GM19239 (cell line): ENCODE measurements around the gene GPX5.
A peak's percentile ranks its signal among the peaks of the same experiment; 100 is the strongest.
"Not testable (repeated sequence)": the region's sequence is repeated elsewhere in the genome, so short reads cannot be mapped to it uniquely, and the experiment has no call there.

Source experiments
- DNase-seq: peaks from one replicate; pipeline ENCODE4 v3.0.0; 2011; ENCODE audit warnings: low spot score; ENCODE audit not compliant: insufficient read length
- FAIRE-seq: peaks from 2 replicates; lab custom pipeline; 2011; peaks lifted over from hg19 to GRCh38; lab: Jason Lieb, UNC

GPX5 gene

DNA sequence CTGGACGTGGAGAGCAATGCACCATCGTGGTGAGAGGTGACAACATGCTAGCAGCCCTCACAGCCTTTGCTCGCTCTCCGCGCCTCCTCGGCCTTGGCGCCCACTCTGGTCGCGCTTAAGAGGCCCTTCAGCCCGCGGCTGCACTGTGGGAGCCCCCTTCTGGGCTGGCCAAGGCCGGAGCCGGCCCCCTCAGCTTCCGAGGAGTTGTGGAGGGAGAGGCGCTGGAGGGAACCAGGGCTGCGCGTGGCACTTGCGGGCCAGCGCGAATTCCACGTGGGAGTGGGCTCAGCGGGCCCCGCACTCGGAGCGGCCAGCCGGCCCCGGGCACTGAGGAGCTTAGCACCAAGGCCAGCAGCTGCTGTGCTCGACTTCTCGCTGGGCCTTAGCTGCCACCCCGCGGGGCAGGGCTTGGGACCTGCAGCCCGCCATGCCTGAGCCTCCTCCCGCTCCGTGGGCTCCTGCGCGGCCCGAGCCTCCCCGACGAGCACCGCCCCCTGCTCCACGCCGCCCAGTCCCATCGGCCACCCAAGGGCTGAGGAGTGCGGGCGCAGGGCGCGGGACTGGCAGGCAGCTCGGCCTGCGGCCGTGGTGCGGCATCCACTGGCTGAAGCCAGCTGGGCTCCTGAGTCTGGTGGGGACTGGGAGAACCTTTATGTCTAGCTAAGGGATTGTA lies 13.9 kb upstream of the GPX5 start:
- DNase-seq (no peak), FAIRE-seq (no peak)

DNA sequence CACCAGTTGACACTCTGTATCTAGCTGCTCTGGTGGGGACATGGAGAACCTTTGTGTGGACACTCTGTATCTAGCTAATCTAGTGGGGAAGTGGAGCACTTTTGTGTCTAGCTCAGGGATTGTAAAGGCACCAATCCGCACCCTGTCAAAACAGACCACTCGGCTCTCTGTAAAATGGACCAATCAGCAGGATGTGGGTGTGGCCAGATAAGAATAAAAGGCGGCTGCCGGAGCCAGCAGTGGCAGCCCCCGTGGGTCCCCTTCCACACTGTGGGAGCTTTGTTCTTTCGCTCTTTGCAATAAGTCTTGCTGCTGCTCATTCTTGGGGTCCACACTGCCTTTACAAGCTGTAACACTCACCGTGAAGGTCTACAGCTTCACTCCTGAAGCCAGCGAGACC lies 13.3 kb upstream of the GPX5 start:
- DNase-seq, FAIRE-seq: not testable (repeated sequence)

DNA sequence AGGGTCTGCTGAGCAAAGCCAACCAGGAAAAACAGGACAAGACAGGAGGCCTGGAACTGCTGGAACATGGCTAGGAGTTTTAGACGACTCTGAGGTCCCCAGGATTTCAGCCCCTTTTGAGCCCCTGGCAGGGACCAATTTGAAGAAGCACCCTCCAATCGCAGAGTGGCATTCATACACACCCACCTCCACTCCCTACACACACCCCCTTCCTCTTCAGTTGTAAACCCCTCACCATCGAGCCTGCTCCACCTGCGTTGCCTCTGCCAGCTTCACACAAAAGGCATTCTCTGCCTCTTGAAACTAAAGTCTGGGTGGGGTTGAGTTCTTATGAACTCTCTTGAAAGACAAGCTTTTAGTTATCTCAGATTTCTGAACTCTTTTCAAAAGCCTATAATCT lies 10.0 kb upstream of the GPX5 start, which contains the start of gene GPX6:
TSS of gene GPX6 (minus strand) at position 118 of the 400 bp plus-strand sequence. CDS start at position 68, 50 bp downstream.
- FAIRE-seq (no peak), DNase-seq (no peak)

DNA sequence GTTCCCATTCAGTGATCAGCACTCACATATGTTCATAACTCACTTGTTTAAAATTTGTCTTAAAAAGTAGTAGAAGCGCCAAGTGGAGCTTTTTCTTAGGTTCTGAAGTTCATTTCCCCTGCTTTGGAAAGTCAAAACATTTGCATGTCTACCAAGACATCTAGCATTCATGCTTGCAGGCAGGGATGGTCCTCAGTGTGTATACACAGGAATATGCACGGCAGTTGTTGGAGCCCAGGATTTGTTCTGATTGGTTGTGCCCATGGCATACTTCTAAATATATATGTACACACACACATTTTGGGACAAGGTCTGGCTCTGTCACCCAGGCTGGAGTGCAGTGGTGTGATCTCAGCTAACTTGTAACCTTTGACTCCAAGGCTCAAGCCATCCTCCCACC lies 7.7 kb upstream of the GPX5 start:
- DNase-seq (no peak), FAIRE-seq (no peak)

DNA sequence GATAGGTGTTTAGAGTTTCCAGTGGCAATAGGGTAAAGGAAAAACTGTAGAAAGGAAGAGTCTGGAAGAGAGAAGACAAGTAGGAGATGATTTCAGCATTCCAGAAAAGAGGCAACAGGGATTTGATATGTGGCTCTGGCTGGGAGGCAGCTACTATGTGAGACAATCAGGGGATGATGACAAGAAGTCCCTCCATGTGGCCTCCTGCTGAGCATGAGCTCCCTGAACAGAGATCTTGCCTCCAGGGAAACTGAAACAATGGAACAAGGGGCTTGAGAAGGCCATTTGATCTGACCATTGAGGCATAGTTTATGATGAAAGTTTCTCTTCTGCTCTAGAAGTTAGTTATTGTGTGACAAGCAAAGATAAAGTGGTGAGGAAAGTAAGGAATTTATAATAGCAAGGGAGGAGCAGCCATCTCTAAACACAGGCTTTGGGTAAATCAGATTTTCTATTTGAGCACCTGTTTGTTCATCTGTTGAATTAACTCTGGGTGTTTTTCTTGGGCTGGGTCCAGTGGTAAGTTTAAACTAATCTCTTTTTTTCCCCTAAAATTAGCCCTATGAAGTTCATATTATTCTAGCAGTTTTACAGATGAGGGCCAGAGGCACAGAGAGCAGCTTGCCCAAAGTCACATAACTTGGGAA lies 3.0 kb upstream of the GPX5 start:
- FAIRE-seq (no peak), DNase-seq (no peak)

DNA sequence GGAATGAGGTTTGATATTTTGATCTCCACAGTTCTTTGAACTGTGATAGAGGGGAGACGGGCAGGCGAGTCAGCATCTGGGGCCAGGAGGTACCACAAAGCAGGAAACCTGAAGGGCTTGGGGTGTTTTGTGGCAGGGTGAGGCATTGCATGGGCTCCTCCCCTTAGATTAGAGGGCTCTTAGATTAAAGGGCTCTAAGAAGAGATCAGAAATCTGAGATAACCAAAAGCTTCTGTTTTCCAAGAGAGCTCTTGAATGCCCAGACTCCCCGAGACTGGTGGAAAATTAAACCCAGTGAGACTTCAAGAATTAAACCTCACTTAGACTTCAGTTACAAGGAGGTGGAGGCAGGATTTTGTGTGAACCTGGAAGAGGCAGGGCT lies 2.4 kb upstream of the GPX5 start:
- DNase-seq (no peak), FAIRE-seq (no peak)

DNA sequence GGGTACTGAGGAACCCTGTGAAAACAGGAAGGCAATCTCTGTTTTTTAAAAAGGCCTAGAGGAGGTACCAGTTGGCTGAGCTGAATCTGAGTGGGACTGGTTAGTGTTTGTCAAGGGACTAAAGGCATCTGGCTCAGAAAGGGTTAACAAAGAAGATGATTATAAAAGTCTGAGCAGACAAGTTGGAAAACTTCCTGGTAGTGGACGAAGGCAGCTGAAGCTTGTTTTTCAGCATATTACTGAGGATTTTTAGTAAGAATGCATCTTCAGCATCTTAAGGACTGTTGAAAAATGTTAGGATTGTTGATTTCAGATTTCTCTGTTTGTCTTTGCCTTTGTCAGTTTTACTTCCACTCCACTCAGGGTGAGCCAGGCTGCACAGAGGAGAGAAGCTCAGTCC lies 5.1 kb downstream of the GPX5 start:
- FAIRE-seq, result no peak
- DNase-seq, result no peak

DNA sequence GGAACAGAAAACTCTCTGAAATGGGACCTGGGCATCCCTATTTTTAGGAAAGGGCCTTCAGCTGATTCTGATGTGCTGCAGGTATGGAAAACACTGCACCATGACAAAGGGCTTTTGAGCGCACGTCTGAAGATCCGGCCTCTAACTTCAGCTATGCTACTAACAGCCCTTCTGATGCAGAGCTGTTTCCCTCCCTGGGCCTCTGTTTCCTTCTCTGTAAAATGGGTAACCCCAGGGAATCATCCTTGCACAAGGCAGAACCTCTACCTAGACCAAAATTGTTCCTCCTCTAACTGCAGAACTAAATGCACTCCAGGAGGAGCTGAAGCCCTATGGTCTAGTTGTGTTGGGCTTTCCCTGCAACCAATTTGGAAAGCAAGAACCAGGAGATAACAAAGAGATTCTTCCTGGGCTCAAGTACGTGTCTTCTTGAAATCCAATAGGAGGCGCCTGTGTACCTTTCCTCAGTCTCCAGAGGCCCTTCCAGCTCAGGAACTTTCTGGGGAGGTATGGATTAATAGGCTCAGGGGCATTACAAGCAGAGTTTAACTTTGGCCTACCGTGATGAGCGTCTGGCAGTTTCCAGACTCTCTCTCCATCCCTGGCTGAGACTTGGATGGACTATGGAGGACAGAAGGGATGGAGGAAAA lies 5.9 kb downstream of the GPX5 start:
- DNase-seq, result no peak
- no peak for FAIRE-seq

DNA sequence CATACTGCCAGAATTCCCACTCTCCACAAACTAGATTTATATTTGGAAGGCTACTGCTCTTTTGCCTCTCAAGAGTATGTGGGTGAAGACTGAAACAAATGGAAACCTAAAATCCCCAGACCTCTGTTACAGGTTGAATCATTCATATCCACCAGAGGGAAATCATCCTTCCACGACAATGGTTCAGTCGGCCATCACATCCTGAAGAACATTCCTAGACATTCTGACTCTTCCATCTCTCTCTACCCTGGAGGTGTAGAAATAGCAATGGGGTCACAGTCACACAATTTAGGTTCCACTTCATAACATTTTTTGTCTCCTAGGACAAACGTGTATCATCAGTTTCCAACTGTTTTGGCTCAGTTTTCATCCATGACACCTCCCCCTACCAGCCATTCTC lies 8.6 kb downstream of the GPX5 start:
- no peak for DNase-seq

DNA sequence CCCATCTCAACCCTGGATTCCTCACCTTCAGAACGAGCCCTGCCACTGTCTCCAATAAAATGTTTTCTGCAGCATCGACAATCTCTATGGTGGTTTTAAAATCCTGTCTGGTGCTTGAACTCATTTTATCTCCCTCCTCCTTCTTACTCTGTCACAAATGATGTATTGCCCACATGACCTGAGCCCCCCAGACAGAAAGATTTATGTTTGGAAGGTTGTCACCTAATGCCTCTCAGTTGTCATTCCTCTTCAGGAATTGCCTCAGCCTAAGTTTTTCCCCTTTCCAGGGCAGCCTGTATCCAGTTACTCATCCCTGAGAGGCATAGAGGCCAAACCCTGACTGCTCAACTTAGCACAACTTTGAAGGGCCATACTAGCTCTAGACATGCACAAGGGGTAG lies 9.2 kb downstream of the GPX5 start:
- DNase-seq (no peak), FAIRE-seq (no peak)

More for the DNA sequence above, 8.6 kb downstream of the GPX5 start:
- no peak for FAIRE-seq

DNA sequence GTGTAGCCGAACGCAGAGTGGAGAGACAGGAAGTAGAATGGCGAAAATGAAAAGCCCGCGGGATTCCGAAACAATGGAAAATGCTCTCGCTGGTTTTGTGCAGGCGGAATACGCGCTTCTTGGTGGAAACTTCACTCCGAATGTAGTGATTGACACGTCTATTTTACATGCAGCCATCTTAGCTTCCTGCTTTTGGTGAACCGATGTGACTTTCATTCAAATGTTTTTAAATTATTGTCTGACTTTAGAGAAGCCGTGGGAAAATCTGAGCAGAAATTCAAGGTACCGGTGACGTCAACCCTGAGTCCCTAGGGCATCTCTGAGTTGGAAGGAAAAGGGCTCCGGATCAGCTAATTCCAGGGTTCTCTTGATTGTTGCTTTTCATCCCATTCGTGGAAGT lies 11.4 kb downstream of the GPX5 start:
- FAIRE-seq (peak; percentile 66), DNase-seq (no peak)

DNA sequence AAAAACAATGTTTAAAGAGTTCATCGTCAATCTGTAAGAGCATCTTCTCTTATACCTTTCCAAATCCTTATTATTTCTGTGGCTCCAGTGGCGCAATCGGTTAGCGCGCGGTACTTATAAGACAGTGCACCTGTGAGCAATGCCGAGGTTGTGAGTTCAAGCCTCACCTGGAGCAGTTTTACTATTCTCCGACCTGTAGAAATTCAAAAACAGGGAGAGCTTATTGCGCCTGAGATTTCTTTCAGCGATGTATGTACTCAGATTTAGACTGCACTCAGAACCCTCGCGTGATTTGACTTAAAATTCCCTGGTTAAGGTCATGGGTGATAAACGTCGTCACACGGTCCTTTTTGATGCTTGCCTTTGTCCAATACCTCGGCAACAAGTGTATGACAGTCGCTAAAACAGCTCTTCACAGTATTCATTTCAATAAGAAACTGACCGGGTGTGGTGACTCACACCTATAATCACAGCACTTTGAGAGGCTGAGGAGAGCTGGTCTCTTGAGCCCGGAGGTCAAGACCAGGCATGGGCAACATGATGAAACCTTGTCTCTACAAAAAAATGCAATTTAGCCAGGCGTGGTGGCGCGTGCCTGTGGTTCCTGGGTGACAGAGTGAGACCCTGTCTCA lies 11.9 kb downstream of the GPX5 start:
- no peak for DNase-seq
- FAIRE-seq, result peak; percentile 54

DNA sequence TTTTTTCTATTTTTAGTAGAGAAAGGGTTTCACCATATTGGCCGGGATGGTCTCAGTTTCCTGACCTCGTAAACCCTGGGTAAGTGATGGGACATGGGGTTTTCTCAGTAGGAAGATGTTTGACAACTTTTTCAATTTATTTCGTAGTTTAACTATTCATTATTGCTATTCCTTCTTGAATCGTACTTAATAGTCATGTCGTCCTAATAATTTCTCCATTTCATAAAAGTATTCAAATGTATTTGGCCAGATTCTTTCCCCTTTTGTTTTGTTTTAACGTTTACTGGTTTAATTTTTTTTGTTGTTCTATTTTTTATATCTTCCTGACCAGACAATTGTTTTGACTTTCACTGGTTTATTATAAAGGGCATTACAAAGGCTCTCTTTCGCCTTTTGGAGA lies 16.3 kb downstream of the GPX5 start:
- DNase-seq (no peak), FAIRE-seq (no peak)

DNA sequence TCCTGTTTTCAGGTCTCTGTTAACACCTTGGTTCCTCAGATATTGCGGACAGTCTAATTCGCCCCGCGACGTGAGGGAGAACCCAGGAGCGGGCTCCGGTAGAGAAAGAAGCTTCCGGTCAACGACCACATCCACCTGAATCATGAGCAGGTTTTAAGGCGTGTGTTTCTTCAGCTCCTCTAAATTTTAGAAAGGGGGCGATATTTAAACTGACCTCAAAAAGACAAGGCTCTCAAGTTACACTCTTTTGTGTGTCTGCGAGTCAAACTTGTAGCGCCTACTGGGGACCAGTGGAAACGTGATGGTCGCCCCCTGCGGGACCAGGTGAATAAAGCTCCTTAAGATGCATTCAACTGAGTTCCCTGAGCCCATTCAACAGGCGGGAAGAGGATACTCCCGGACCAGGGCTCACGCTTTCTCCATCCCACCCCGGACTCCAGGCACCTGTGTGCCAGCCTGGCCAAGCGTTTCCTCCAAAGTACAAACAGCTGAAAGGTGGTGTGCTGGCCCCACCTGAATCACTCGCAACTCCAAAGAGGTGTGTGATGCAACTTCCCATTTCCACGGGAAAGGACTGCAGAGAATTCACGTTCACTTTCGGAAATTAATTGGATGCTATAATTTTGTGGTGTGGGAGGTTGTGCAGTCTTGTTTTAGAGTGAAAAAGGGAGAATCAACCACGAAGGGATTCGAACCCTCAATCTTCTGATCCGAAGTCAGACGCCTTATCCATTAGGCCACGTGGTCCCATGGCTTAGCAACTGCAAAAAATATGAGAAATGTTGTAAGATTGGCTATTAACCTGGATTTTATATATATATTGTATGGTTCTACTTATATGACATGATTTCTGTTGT lies 17.0 kb downstream of the GPX5 start:
- DNase-seq, result no peak
- peak; percentile 69 for FAIRE-seq

DNA sequence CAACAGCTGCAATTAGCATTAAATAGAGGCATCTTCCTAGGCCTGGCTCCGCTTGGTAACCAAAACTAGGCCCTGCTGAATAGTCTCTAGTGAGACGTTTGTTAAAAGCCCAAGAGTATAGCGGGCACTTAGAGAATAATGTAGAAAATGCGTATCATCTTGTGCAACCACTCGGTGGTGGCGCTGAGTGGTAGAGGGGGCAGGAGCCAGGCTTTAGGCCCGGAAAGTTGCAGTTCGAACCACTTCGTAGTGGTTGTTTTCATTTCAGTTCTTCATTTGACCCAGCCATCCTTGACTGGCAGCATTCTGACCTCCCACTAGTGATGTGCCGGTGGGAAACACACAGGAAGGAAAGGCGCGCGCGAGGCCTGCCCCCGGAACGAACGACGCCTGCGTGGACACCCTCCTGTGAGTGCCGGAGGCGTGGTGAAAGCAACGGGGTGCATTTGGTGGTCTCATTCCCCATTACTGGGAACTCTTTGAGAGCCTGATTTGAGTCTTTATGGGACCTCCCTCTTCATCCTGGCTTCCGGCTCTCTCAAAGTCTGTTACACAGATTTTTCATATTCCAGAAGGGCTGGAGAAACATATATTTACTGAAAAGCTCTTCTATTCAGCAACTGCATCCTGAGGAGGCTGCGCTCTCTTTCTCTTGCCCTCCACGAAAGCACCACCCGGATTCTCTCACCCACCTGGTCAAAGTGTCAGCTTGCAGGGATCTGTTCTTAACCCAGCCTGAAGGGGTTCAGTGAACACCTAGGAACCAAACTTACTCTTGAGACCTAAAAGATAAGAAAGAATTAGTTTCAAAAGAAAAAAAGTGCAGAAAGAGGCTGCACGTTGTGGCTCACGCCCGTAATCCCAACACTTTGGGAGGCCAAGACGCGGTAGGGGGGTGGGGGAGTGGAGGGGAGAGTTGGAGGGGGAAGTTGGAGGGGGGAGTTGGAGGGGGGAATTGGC lies 18.2 kb downstream of the GPX5 start:
- DNase-seq (no peak), FAIRE-seq (peak; percentile 18)

DNA sequence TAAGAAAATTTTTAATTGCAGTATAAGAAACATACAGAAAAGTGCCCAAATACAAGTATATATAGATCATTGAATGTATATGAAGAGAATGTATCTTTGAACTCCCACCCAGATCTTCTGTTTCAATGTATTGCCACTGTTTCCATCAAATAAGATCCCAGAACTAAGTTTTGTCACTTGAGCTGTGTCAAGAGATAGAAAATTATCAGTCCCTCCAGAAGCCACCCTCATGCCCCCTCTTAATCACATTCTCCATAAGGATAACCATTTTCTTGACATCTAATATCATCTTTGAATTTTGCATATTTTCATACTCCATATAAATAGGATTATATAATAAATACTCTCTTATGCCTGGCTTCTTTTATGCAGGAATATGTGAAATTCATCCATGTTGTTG lies 20.3 kb downstream of the GPX5 start:
- FAIRE-seq (no peak), DNase-seq (no peak)

DNA sequence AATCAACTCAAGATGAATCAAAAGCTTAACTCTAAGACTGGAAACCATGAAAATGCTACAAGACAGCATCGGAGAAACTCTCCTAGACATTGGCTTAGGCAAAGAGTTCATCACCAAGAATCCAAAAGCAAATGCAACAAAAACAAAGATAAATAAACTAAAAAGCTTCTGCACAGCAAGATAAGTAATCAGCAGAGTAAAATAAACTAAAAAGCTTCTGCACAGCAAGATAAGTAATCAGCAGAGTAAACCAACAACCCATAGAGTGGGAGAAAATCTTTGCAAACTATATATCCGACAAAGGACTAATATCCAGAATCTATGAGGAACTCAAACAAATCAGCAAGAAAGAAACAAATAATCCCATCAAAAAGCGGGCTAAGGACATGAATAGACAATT lies 21.3 kb downstream of the GPX5 start:
- DNase-seq, FAIRE-seq: not testable (repeated sequence)

DNA sequence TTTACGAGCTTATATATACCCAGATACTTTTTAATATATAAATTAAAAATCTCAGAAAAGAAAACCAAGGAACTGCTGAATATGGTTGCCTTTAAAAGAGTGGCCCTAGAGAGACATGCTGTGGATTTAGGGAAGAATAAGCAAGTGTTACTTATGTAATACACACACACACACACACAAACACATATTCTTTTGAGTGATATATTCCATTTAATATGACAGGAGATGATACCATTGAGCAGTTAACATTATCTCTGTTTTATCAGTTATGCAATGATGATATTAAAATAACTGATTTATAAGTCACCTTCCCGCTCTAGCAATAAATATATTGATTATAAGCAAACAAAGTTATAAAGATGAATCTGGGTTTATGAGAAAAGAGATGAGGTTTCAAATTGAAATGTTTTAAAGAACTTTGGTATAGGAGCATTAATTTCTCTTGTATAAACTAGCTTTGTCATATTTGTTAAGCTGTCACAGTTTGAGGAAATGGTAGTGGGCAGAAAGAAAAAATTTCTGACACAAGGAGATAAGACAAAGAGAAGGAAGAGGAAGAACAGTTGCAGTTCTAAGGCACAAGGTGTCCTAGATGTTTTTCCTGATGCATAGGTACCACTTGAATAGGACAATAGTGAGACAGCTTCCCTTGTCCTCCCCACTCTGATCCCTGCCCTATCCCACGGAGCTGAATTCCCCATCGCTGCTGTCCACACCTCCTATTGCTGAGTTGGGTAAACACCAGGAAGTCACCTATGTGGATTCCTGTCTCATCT lies 26.4 kb downstream of the GPX5 start:
- no peak for FAIRE-seq
- DNase-seq, result no peak
